Measurements from ENCODE around the gene ZNF260.

The ZNF260 gene

DNA sequence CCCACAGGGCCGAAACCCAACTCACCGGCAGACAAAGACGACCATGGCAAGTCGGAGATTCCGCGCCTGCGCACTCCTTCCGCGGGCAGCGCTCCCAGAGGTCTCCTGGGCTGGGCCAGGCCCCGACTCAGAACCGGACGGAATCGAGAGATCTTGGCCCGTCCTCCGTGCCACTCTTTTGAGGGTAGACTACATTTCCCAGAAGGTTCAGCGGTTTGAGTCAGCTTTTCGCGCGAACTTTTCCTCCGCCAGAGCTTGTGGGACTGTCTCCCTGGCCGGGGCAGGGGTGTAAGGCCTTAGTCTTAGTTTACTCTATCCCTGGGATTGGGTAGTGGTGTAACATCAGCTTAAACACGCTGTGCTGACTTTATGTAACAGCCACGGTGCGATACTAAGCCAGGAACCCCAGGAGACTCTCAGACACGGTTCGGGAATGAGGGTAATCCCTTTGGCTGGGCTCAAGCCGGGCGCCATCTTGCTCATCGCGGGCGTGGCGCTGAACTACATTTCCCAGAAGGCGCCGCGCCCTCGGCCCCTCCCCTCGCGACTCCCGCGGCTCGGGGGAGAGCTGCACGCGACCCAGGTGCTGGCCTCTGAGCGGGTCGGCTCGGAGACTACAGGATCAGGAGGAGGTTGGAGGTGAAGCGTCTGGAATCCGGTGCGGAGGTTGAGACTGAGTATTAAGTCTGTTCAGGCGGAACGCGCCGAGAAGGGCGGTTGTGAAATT, at the start of gene ZNF260:
Gene ZNF260, minus strand, starts transcription at position 78 of the 727 bp plus-strand sequence. CDS start 13,033 bp downstream, outside the sequence.
- peak; percentile 93 for DNase-seq
- Mint-ChIP-seq H3K9me3 (peaks cover 7 to 12% of the 10 kb centered on the region in 2 donors), H3K36me3 (peaks cover 39 to 54% of the 10 kb centered on the region in 2 donors)

DNA sequence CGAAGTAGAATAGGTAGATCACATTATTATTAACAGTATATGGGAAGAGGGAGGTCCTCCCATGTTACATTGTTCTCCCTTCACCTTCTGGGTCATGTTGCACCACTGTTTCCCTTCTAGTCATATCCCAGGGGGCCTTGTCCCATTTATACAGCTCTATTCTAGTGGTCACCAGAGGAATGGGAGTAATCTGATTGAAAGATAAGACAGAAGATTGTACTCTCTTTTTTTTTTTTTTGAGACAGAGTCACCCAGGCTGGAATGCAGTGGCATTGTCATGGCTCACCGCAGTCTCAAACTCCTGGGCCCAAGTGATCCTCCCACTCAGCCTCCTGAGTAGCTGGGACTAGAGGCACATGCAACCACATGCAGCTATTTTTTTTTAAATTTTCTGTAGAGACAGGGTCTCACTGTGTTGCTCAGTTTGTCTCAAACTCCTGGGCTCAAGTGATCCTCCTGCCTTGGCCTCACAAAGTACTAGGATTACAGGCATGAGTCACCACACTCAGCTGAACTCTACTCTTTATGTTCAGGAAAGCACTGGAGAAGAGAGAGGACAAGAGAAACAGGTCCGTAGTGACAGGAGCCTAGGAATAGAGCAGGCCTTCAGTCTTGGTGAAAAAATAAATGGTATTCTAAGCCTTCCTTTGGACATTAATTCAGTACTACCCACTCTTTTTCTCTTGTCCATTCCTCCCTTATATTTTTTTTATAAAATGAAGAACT, 49.4 kb upstream of the ZNF260 start:
- Mint-ChIP-seq H3K9me3 (peaks cover 3 to 6% of the 10 kb centered on the region in 2 donors), H3K4me1 (peaks cover 18 to 27% of the 10 kb centered on the region in 2 donors), H3K36me3 (peaks cover 46 to 72% of the 10 kb centered on the region in 2 donors), H3K4me3 (no peak overlapping the region), H3K27ac (no peak overlapping the region), H3K27me3 (no peaks in the 10 kb centered on the region)
- no peak for DNase-seq
- no peak for ATAC-seq (replicated peaks)

More for the DNA sequence above, at the start of gene ZNF260:
- H3K4me3 Mint-ChIP-seq, result peak within 1 kb of the TSS; percentile 97
- peak; percentile 90 to 91 for ATAC-seq (replicated peaks)
- H3K27me3 Mint-ChIP-seq, result no peaks in the 10 kb centered on the region
- peaks cover 15 to 22% of the 10 kb centered on the region in 2 donors for H3K4me1 Mint-ChIP-seq
- H3K27ac Mint-ChIP-seq, result peak within 1 kb of the TSS; percentile 98

DNA sequence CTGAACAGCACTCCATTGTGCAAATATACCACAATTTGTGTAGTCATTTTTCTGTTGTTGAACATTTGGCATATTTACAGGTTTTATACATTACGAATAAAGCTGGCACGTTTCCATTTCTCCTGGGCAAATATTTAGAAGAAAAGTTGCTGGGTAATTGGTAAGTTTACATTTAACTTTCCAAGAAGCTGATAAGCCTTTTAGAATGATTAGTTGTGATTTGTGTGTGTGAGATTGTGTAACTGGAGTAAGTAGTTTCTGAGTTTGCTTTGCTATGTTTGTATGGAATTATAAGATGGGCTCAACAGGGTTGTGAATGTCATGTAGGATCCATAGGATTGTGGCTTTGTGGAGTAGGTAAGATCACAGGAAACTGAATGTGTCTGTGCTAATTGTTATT, 46.7 kb upstream of the ZNF260 start:
- Mint-ChIP-seq H3K27ac (no peak overlapping the region), H3K9me3 (peaks cover 4% of the 10 kb centered on the region in 2 donors), H3K4me3 (peak overlapping the region; percentile 66 to 88), H3K36me3 (peaks cover 33 to 63% of the 10 kb centered on the region in 2 donors), H3K4me1 (peaks cover 25 to 39% of the 10 kb centered on the region in 2 donors), H3K27me3 (no peaks in the 10 kb centered on the region)
- ATAC-seq (replicated peaks) (no peak), DNase-seq (no peak)

DNA sequence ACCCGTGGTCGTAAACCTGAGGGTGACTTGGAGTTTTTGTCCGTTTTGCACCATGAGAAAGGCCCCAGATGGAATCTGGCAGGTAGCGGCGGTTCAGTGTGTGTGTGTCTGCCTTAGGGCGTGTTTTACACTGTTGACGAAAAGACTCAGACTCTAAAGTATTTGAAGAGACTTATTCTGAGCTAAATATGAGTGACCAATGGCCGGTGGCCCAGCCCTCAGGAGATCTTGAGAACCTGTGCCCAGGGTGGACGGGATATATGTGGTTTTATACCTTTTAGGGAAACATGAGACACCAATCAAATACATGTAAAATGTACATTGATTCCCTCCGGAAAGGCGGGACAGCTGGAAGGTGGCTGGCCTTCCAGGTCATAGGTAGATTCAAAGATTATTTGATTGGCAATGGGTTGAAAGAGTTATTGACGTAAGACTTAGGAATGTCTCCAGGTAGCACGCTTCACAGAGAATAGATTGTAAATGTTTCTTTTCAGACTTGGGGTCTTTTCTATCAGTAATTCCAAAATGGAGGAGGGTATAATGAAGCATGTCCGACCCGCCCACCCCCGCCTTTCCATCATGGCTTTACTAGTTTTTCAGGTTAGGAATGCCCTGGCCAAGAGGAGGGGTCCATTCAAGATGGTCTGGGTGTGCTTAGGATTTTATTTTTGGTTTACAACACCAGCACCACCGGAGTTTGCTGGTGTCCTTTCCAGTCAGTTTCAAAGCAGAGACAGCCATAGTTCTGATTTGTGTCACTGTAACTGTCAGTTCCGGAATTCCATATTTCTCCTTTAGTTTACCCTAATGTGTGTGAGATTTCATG, 46.0 kb upstream of the ZNF260 start:
- H3K4me1 Mint-ChIP-seq, result peaks cover 25 to 39% of the 10 kb centered on the region in 2 donors

DNA sequence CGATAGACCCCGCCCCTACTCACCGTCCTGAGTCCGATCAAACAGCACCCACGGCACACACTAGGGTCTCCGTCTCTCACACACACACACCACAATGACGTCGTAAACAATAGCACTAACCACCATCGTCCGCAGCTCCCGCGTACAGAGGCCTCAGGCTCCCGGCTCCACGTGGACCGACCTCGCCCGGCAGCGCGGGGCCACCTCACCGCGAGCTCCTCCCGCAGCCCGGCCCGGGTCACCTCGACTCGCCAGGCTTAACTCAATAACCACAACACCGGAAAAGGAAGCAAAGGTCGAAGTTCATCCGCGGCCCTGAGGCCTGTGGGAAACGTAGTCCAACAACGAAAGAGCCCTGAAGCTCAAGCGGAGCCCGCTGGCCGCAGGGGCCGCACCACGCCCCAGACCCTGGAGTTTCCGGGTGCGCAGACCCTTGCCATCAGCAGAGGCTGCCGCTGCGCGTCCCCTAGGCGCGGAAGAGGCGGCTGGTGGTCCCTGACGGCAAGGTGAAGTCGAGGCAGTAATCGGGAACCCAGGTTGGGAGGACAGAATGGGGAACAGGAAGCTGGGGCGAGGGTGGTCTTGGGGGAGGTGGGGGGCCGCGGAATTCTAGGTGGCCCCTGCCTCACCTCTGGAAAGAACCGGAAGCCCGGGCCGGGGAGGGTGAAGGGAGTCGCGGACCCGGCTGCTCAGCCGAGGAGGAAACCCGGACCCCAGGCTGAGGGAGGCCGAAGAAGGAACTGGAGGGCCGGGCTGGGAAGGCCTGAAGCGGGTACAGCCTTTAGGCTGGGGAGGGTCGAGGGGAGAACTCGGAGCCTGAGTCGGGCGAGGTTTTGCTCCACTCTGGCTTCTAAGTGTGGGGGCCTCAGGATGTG, 45.2 kb upstream of the ZNF260 start, which contains the start of gene ZNF529:
Gene ZNF529, minus strand, starts transcription at position 273 of the 875 bp plus-strand sequence. CDS start 946 bp downstream, outside the sequence.
- peak; percentile 90 for DNase-seq
- H3K36me3 Mint-ChIP-seq, result peaks cover 40 to 66% of the 10 kb centered on the region in 2 donors
- peaks cover 2 to 4% of the 10 kb centered on the region in 2 donors for H3K9me3 Mint-ChIP-seq
- H3K4me3 Mint-ChIP-seq, result peak within 1 kb of the TSS; percentile 88 to 92
- no peaks in the 10 kb centered on the region for H3K27me3 Mint-ChIP-seq
- peaks cover 25 to 39% of the 10 kb centered on the region in 2 donors for H3K4me1 Mint-ChIP-seq
- H3K27ac Mint-ChIP-seq, result peak within 1 kb of the TSS; percentile 99
- peak; percentile 93 to 94 for ATAC-seq (replicated peaks)

More for the DNA sequence above, 46.0 kb upstream of the ZNF260 start:
- DNase-seq, result no peak
- H3K36me3 Mint-ChIP-seq, result peaks cover 36 to 66% of the 10 kb centered on the region in 2 donors
- H3K27ac Mint-ChIP-seq, result peak overlapping the region; percentile 99
- ATAC-seq (replicated peaks), result peak; percentile 5 to 9
- H3K27me3 Mint-ChIP-seq, result no peaks in the 10 kb centered on the region
- H3K9me3 Mint-ChIP-seq, result peaks cover 3 to 4% of the 10 kb centered on the region in 2 donors
- H3K4me3 Mint-ChIP-seq, result peak overlapping the region; percentile 88 to 92

DNA sequence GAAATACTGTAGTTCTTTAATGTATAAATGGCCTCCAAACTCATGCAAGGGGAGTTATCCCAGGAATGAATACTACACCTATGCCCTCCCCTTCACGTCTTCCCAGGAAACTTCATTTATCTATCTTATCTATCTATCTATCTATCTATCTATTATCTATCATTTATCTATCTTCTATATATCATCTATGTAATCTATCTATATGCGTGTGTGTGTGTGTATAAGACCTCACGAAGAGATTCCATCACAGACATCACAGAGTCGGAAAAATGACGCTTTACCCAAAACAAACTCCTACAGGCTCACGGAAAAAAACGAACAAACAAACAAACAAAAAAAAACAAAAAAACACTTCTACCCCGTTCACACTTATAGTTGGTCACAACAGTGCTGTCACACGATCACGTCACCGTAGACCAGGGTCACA, 44.5 kb upstream of the ZNF260 start:
- no peak for DNase-seq
- peaks cover 25 to 39% of the 10 kb centered on the region in 2 donors for H3K4me1 Mint-ChIP-seq
- peak overlapping the region; percentile 99 for H3K27ac Mint-ChIP-seq
- no peaks in the 10 kb centered on the region for H3K27me3 Mint-ChIP-seq
- no peak for ATAC-seq (replicated peaks)
- H3K36me3 Mint-ChIP-seq, result peaks cover 46 to 70% of the 10 kb centered on the region in 2 donors
- H3K4me3 Mint-ChIP-seq, result peak overlapping the region; percentile 88 to 92
- H3K9me3 Mint-ChIP-seq, result peaks cover 4 to 5% of the 10 kb centered on the region in 2 donors

DNA sequence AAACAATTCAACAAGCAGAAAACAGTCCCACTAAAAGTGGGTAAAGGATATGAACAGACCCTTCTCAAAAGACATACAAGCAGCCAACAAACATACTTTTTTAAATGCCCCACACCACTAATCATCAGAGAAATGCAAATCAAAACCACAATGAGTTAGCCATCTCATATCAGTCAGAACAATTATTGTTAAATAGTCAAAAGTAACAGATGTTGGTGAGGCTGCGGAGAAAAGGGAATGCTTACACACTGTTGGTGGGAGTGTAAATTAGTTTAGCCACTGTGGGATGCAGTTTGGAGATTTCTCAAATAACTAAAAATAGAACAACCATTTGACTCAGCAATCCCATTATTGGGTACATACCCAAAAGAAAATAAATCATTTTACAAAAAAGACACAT, 36.3 kb upstream of the ZNF260 start:
- Mint-ChIP-seq H3K36me3 (peaks cover 83 to 95% of the 10 kb centered on the region in 2 donors), H3K9me3 (peaks cover 23 to 26% of the 10 kb centered on the region in 2 donors), H3K27me3 (no peaks in the 10 kb centered on the region), H3K27ac (no peak overlapping the region), H3K4me1 (no peaks in the 10 kb centered on the region), H3K4me3 (no peak overlapping the region)
- DNase-seq, result no peak
- ATAC-seq (replicated peaks), result no peak

DNA sequence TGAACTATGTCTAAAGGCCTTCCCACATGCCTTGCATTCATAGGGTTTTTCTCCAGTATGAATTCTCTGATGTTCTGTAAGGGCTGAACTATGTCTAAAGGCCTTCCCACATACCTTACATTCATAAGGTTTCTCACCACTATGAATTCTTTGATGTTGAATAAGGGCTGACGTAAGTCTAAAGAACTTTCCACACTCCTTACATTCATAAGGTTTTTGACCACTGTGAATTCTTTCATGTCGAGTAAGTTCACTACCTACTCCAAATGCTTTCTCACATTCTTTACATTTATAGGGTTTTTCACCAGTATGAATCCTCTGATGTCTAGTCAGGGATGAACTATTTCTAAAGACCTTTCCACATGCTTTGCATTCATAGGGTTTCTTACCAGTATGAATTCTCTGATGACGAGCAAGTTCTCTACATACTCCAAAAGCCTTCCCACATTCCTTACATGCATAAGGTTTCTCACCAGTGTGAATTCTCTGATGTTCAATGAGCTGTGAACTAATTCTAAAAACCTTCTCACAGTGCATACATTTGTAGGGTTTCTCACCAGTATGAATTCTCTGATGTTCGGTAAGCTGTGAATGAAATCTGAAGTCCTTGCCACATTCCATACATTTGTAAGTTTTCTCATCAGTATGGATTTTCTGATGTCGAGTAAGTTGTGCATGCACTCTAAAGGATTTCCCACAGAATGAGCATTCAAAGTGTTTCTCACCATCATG, 19.1 kb upstream of the ZNF260 start:
- DNase-seq (no peak), ATAC-seq (replicated peaks) (no peak)
- Mint-ChIP-seq H3K4me3 (no peak overlapping the region), H3K4me1 (no peaks in the 10 kb centered on the region), H3K27ac (no peak overlapping the region), H3K36me3 (peaks cover 76 to 97% of the 10 kb centered on the region in 2 donors), H3K27me3 (no peaks in the 10 kb centered on the region), H3K9me3 (peaks cover 29 to 44% of the 10 kb centered on the region in 2 donors)

DNA sequence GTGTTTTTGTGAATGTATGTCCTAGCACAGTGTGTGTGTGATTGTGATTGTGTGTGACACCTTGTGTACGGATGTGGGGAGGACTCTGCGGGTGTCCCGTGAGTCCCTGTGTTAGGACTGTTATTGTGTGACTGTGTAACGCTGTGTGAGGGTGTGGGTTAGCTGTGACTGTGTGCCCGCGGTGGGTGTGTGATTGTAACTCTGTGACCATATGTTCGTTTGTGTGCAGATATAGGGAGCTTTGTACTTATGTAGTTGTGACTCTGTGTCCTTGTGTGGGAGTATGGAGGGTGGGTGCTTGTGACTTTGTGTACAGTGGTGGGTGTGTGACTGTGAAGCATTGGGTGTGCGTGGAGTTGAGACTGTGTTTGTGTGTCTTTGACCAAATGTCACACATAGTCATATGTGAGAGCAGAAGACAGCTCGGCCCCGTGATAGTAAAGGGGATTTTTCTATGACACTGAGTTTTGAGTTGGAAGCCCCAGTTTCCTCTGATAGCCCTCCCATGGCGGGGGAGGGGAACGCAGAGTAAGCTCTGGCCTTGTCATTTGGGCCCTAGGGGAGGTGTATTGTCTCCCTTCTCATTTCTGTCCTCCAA, 949 bp upstream of the ZNF260 start:
- peak overlapping the region; percentile 97 for H3K4me3 Mint-ChIP-seq
- H3K27ac Mint-ChIP-seq, result peak overlapping the region; percentile 98
- H3K27me3 Mint-ChIP-seq, result no peaks in the 10 kb centered on the region
- H3K4me1 Mint-ChIP-seq, result peaks cover 14 to 22% of the 10 kb centered on the region in 2 donors
- DNase-seq (peak; percentile 58), ATAC-seq (replicated peaks) (peak; percentile 31 to 40)
- peaks cover 36 to 56% of the 10 kb centered on the region in 2 donors for H3K36me3 Mint-ChIP-seq
- H3K9me3 Mint-ChIP-seq, result peaks cover 5 to 10% of the 10 kb centered on the region in 2 donors

DNA sequence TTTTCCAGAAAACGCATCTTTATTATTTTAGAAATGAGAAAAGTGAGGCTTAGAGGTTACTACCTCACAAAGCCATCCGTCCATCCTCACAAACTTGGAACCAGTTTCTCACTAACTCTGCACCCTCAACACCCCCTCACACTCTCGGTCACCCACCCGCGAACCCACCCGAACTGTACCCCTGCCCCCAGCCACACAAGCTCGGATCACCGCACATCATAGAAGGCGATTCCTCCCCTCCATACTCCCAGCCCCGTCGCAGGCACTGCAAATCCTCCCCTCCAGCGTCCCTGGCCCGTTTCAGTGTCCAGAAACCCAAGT, 238 bp downstream of the ZNF260 start:
- DNase-seq (no peak), ATAC-seq (replicated peaks) (peak in 1 of 2 donors; percentile 7)
- H3K9me3 Mint-ChIP-seq, result peaks cover 9 to 13% of the 10 kb centered on the region in 2 donors
- H3K4me1 Mint-ChIP-seq, result peaks cover 18 to 22% of the 10 kb centered on the region in 2 donors
- peak overlapping the region; percentile 98 for H3K27ac Mint-ChIP-seq
- no peaks in the 10 kb centered on the region for H3K27me3 Mint-ChIP-seq
- H3K4me3 Mint-ChIP-seq, result peak overlapping the region; percentile 97
- peaks cover 39 to 54% of the 10 kb centered on the region in 2 donors for H3K36me3 Mint-ChIP-seq

DNA sequence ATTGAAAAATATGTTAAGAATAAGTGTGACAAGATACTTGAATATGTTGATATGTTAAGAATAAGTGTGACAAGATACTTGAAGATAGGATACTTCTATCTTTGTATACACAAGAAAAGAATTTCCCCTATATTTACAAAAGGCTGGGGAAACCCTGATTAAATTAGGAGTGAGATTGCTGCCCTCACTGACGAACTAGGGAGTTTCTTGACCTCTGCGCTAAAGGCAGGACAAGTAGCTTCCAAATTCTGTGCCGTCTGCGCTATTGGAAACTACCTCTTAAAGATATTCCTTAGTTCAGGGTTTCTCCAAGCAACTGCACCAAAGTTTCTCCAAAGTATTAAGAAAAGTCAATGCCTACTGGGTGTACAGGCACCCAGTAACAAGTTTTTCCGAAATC, 730 bp downstream of the ZNF260 start:
- H3K36me3 Mint-ChIP-seq, result peaks cover 43 to 57% of the 10 kb centered on the region in 2 donors
- H3K4me1 Mint-ChIP-seq, result peaks cover 18 to 22% of the 10 kb centered on the region in 2 donors
- peaks cover 10 to 14% of the 10 kb centered on the region in 2 donors for H3K9me3 Mint-ChIP-seq
- no peak overlapping the region for H3K27ac Mint-ChIP-seq
- no peak for DNase-seq
- no peak for ATAC-seq (replicated peaks)
- H3K27me3 Mint-ChIP-seq, result no peaks in the 10 kb centered on the region
- H3K4me3 Mint-ChIP-seq, result peak overlapping the region; percentile 97

DNA sequence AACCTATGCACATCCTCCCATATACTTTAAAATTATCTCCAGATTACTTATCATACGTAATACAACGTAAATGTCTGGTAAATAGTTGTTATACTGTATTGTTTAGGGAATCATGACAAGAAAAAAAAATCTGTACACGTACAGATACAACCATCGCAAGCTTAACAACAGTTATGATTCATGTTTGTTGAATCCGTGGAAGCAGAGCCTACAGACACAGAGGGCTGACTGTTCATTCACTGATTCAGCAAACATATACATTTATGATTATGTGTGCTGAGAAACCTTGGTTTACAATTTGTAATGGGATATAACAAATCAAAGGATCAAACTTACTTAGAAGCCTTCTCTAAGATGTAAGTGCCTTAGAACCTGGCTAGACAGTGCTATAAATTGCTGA, 1.5 kb downstream of the ZNF260 start:
- Mint-ChIP-seq H3K4me1 (peaks cover 18 to 22% of the 10 kb centered on the region in 2 donors), H3K4me3 (peak overlapping the region; percentile 39 to 63), H3K9me3 (peaks cover 10 to 14% of the 10 kb centered on the region in 2 donors), H3K36me3 (peaks cover 44 to 60% of the 10 kb centered on the region in 2 donors), H3K27ac (no peak overlapping the region), H3K27me3 (no peaks in the 10 kb centered on the region)
- DNase-seq, result no peak
- ATAC-seq (replicated peaks), result no peak
